ENCODE measurements around the gene TRPM4. TPM values are rescaled to one million over a fixed set of nuclear protein-coding genes. Genes with fewer than 3 reads are reported as not detected.

TRPM4 gene
- total and polyA plus RNA-seq, 2 of the 8 experiments (the other 6 are each of a cell fraction or from before 2014, with no cell fraction given): 11.3 to 13.3 TPM

DNA sequence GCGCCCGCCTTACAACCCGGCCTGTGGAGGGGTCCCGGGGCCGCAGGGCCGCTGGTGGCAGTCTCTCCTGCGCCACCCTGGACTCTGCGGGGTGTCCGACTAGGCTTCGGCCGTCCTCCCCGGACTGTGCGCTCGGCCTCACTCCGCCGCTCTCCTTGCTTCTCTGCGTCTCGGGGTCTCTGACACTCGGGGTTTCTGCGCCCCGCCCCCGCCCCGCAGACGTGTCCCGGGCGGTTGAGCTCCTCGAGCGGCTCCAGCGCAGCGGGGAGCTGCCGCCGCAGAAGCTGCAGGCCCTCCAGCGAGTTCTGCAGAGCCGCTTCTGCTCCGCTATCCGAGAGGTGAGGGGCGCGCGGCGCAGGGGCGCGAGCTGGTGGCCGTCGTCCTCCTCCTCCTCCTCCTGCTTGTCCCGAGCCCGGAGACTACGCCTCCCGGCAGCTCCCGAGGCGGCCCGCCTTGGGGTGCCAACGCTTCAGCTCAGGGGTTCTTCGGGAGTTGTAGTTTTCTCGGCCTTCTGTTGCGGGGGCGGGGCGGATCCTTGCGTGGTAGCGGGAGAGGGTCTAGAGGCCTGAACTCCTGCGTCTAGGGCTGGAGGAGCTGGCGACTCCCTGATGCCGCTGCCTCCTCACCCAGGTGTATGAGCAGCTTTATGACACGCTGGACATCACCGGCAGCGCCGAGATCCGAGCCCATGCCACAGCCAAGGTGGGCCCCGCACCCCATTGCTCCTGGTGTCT lies 42.8 kb upstream of the TRPM4 start:
- Histone ChIP-seq H3K4ac (replicated peaks; ENCODE audit: insufficient read length, low read depth, low read length) (no peak overlapping the region), H3K4me1 (replicated peaks in 1 of 4; ENCODE audit: control insufficient read depth in 3 of 4, insufficient read depth in 4 of 4, low read length in 3 of 4) (peaks cover 0 to 4% (median 2%) of the 10 kb centered on the region in 4 experiments; a peak in 4 of 7 replicates), H4K91ac (replicated peaks; ENCODE audit: insufficient read length, low read length) (no peak overlapping the region), H4K5ac (ENCODE audit: insufficient read length, low read depth, low read length) (no peak overlapping the region), H3K9ac (replicated peaks in 1 of 4; ENCODE audit: extremely low read depth in 1 of 4, low read depth in 3 of 4, low read length in 3 of 4) (peak overlapping the region in 1 of 4 experiments; percentile 51; a peak in 1 of 7 replicates), H2BK5ac (ENCODE audit: low read depth, low read length) (no peak overlapping the region; the same call in 1 of the 2 replicates), H3K56ac (replicated peaks; ENCODE audit: insufficient read length, low read depth, low read length) (no peak overlapping the region), H3K27ac (ENCODE audit: low read depth, low read length) (no peak overlapping the region), H4K20me1 (replicated peaks in 1 of 2; ENCODE audit: control insufficient read depth in 1 of 2, insufficient read depth in 2 of 2, low read length in 2 of 2) (peaks cover 0 to 5% of the 10 kb centered on the region in 2 experiments), H3K14ac (ENCODE audit: insufficient read length) (no peak overlapping the region), H3K4me3 (ENCODE audit: extremely low read depth in 1 of 4, insufficient read depth in 2 of 4, low read depth in 3 of 4, low read length in 4 of 4) (peak overlapping the region; percentile 57 to 78 (median 62)), H2BK120ac (replicated peaks; ENCODE audit: low read depth, low read length) (no peak overlapping the region), H2BK20ac (ENCODE audit: low read length) (no peak overlapping the region), H2AFZ (ENCODE audit: low read length) (no peak overlapping the region), H3K36me3 (ENCODE audit: control insufficient read depth in 2 of 4, insufficient read depth in 4 of 4, low read length in 3 of 4) (no peaks in the 10 kb centered on the region), H3K18ac (ENCODE audit: extremely low read depth, low read length) (peak overlapping the region; percentile 60; the same call in 1 of the 2 replicates), H3K23ac (ENCODE audit: insufficient read length) (no peak overlapping the region), H3K4me2 (ENCODE audit: insufficient read depth in 1 of 2, low read depth in 2 of 2, low read length in 2 of 2) (peak overlapping the region; percentile 81 to 99), H3K9me3 (ENCODE audit: insufficient read depth in 2 of 2, low read depth in 1 of 2, low read length in 1 of 2) (no peaks in the 10 kb centered on the region), H3K27me3 (replicated peaks in 1 of 4; ENCODE audit: control insufficient read depth in 3 of 4, extremely low read depth in 1 of 4, insufficient read depth in 3 of 4, low read length in 3 of 4) (peaks cover 0 to 5% (median 3%) of the 10 kb centered on the region in 4 experiments; a peak in 6 of 7 replicates), H3K79me2 (ENCODE audit: control insufficient read depth in 1 of 2, insufficient read depth in 2 of 2, low read length in 2 of 2) (no peaks in the 10 kb centered on the region), H2BK12ac (ENCODE audit: low read depth, low read length) (no peak overlapping the region), H4K8ac (ENCODE audit: extremely low read depth, insufficient read depth, low read length) (no peak overlapping the region; the same call in 1 of the 2 replicates), H2BK15ac (ENCODE audit: low read length) (no peak overlapping the region), H2AK5ac (ENCODE audit: low read depth, low read length) (no peak overlapping the region), H3K23me2 (ENCODE audit: low read depth, low read length) (peaks cover 20% of the 10 kb centered on the region), H3K79me1 (ENCODE audit: low read depth, low read length) (peaks cover 2% of the 10 kb centered on the region; the same call in 1 of the 2 replicates)
- WGBS, 2 experiments (ENCODE audit: extremely low coverage in 1 of 2, insufficient coverage in 1 of 2, insufficient read length in 1 of 2, insufficient replicate concordance in 2 of 2, low coverage in 1 of 2, low lambda C conversion rate in 2 of 2, missing lambda C conversion rate in 1 of 2): 18% methylated on average over 31 of the region's 68 CpGs; no CpG with 5 or more reads in 1 of the 2 experiments
- no peak for FAIRE-seq
- ChIA-PET POLR2A (ENCODE audit: partially characterized antibody) (interaction anchor here (0.9 to 7.8 kb wide), 15 partner anchors 9 to 224 kb away, joined by 3 to 67 read pairs (median 3); a partner anchor contains a TSS), CTCF (ENCODE audit: partially characterized antibody) (interaction anchor here (0.7 to 3.2 kb wide), 16 partner anchors 9 to 272 kb away, joined by 3 to 17 read pairs (median 6); no protein-coding TSS in a partner anchor)
- DNase-seq (ENCODE audit: low read depth in 1 of 2, low spot score in 2 of 2): peak in 1 of 2 experiments; percentile 86
- no peak for TF ChIP-seq HDAC6 (IDR thresholded peaks at IDR 0.05; ENCODE audit: low read depth, low read length)
- peak; percentile 86; the same call in 1 of the 2 replicates for TF ChIP-seq EGR1 (IDR thresholded peaks at IDR 0.05; ENCODE audit: borderline replicate concordance, low read depth, low read length)
- no peak for TF ChIP-seq CTBP2 (IDR thresholded peaks at IDR 0.05; ENCODE audit: borderline replicate concordance, insufficient read depth, insufficient read length, low read length)
- TF ChIP-seq, protein P1, sequence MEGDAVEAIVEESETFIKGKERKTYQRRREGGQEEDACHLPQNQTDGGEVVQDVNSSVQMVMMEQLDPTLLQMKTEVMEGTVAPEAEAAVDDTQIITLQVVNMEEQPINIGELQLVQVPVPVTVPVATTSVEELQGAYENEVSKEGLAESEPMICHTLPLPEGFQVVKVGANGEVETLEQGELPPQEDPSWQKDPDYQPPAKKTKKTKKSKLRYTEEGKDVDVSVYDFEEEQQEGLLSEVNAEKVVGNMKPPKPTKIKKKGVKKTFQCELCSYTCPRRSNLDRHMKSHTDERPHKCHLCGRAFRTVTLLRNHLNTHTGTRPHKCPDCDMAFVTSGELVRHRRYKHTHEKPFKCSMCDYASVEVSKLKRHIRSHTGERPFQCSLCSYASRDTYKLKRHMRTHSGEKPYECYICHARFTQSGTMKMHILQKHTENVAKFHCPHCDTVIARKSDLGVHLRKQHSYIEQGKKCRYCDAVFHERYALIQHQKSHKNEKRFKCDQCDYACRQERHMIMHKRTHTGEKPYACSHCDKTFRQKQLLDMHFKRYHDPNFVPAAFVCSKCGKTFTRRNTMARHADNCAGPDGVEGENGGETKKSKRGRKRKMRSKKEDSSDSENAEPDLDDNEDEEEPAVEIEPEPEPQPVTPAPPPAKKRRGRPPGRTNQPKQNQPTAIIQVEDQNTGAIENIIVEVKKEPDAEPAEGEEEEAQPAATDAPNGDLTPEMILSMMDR (IDR thresholded peaks at IDR 0.05; ENCODE audit: control extremely low read depth in 1 of 3, insufficient read depth in 1 of 3, low read depth in 1 of 3, low read length in 3 of 3): no peak
- no peak for TF ChIP-seq RFX5 (IDR thresholded peaks at IDR 0.05; ENCODE audit: borderline replicate concordance, low read depth, low read length)
- TF ChIP-seq SIX5 (IDR thresholded peaks at IDR 0.05; ENCODE audit: low read depth, low read length): peak; percentile 78
